DND-41 (cell line): ENCODE results near the gene NUP35.

Experiments
- EZH2 ChIP-seq: IDR thresholded peaks from 3 replicates; pipeline ENCODE4 v1.6.1; 2012; ENCODE audit warnings: borderline replicate concordance, low read depth, mild to moderate bottlenecking, moderate library complexity, low read length, inconsistent platforms; ENCODE audit not compliant: severe bottlenecking
- TF ChIP-seq, protein P1 (sequence below): IDR thresholded peaks from 2 replicates; pipeline ENCODE4 v1.5.1; 2012; ENCODE audit warnings: borderline replicate concordance, low read length, moderate library complexity, mild to moderate bottlenecking; ENCODE audit not compliant: poor library complexity, severe bottlenecking; ENCODE audit errors: extremely low read depth

DNA sequence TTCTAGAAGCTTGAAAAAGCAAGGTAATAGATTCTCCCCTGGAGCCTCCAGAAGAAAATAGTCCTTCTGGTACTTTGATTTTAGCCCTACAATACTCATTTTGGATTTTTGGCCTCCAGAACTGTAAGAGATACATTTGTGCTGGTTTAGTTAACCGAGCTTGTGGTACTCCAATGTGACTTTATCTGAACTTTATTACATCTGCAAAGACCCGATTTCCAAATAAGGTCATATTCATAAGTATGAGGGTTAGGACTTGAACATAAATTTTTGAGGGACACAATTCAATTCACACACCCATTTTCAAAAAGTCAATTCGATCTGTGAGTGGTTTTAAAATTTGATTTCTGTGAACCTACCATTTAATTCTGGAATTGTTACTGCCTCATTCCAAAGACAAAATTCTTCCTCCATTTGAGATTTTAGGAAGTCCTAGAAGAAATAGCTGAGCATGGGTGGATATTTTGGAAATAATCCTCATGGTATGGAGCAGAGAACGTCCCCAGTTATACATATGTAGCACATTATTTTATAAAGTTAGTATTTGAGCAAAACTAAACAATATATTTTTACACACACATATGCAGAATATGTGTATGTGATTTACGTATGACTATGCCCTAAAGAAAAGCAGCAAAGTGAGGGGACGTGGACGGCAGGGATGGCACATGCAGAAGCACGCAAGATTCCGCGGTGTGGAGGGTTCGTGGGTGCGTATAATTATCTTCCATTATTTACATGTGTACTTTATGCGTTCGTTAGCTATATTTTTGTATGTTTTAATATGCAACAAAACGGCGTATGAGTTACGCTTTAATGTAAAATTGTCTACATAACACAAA, 905 bp upstream of the NUP35 start:
- TF ChIP-seq, protein P1, sequence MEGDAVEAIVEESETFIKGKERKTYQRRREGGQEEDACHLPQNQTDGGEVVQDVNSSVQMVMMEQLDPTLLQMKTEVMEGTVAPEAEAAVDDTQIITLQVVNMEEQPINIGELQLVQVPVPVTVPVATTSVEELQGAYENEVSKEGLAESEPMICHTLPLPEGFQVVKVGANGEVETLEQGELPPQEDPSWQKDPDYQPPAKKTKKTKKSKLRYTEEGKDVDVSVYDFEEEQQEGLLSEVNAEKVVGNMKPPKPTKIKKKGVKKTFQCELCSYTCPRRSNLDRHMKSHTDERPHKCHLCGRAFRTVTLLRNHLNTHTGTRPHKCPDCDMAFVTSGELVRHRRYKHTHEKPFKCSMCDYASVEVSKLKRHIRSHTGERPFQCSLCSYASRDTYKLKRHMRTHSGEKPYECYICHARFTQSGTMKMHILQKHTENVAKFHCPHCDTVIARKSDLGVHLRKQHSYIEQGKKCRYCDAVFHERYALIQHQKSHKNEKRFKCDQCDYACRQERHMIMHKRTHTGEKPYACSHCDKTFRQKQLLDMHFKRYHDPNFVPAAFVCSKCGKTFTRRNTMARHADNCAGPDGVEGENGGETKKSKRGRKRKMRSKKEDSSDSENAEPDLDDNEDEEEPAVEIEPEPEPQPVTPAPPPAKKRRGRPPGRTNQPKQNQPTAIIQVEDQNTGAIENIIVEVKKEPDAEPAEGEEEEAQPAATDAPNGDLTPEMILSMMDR, result no peak
- no peak for TF ChIP-seq EZH2
